Tongue (tissue), 2 donors: ENCODE results near the gene FGF18. TPM values are rescaled to one million over a fixed set of nuclear protein-coding genes. Genes with fewer than 3 reads are reported as not detected.
A peak's percentile ranks its signal among the peaks of the same experiment; 100 is the strongest.

Source experiments
- DNase-seq: peaks from one replicate; pipeline ENCODE4 v3.0.0-alpha.2; 2015
- total RNA-seq: library from RNA; depleted of rRNA; stranded (reverse); fragments of >200 nt; gene quantifications from one replicate; pipeline ENCODE4 v1.2.3, GENCODE V29; 2014

FGF18 gene
- total RNA-seq, 1 donor from 2014 or later = 3.9 TPM

- DNase-seq = no peak
Measured at GRCh38 chr5:171424726-171425125, 5.3 kb downstream of the FGF18 start.

- DNase-seq = no peak
Measured at GRCh38 chr5:171425596-171426244, 6.3 kb downstream of the FGF18 start.

DNA sequence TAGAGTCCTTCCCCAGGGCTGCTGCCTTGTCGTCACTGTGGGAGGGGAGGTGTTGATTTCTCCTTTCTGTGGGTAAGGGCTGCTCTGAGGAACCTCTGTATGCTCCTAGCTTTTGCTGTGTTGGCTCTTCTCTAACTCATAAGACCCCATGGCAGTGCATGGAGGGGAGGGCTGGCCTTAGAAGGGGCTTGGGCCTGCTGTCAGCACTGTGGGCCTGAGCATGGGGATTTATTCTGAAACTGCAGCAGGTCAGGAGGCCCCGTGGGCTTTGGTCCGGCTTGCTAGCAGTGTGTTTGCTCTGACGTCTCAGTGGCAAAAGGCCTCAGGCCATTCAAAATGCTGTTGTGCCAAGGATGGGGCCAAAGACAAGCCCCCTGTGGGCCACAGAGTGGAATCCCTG lies 6.8 kb downstream of the FGF18 start:
- DNase-seq = no peak

GRCh38 chr5:171426680-171427079 lies 7.2 kb downstream of the FGF18 start:
- DNase-seq = no peak

GRCh38 chr5:171427318-171428167 lies 8.1 kb downstream of the FGF18 start:
- no peak for DNase-seq

GRCh38 chr5:171428168-171428696 lies 8.8 kb downstream of the FGF18 start:
- no peak for DNase-seq

DNA sequence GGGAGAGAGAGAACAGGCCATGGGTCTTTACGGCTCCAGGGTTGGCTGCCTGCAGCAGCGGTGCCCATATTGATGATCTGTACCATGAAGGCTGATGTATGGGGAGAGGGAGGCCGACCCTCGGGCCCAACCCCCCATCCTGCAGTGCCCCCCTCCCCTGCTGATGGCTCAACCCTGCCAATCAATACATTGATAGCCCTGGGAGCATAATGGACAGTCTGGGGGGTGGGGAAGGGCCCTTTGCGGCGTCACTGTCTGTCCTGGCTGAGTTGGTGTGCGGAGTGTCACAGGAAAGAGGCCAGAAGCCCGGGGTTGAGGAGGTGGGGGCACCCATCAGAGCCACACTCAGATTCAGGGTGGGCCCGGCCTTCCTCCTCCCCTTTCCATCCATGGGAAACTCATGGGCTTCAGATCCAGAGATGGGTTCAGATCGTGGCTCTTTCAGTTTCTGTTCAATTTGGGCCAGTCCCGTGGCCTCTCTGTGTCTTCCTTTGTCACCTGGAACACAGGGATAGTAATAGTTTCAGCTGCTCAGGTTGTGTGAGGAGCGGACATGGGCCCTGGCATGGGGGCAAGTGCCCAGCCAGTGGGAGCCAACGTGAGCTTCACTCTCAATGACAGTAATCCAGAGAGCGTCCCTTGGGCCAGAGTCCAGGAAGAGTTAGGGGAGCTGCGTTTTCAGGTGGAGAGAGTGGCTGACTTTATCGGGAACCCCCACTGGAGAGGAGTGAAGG lies 9.5 kb downstream of the FGF18 start:
- no peak for DNase-seq

DNA sequence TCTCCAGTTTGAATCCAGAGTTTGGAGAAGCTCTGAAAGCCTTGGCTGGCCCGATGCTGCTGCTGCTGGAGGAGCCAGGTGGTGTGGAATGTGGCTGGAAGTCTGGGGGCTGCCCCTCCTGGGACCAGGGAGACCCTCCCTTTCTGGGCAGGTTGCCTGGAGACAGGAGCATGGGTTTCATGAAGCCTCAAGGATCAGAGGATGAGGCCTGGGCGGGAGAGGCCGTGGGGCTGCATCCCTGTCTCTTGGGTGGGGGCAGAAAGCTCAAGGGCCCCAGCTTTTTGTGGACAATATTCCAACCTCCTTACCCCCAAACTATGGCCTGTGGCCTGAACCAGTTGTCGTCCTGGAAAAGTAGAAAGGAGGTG lies 10.1 kb downstream of the FGF18 start:
- DNase-seq = no peak

GRCh38 chr5:171431251-171431777 lies 11.9 kb downstream of the FGF18 start:
- no peak for DNase-seq

DNA sequence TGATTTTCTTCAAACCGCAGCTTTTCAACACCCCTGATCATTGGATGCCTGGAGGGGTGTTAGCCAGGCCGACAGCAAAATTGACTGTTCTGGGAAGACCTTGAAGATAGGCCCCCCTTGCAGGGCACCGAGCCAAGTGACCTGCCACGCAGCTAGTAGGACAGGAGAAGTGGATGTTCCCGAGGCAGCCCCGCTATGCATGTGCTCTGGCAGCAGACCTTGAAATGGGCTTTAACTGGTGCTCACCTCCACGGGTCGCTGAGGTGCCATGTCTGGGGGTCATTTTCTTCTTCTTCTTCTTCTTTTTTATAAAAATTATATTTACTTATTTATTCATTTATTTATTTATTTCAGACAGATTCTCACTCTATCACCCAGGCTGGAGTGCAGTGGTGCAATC lies 12.6 kb downstream of the FGF18 start:
- no peak for DNase-seq

DNA sequence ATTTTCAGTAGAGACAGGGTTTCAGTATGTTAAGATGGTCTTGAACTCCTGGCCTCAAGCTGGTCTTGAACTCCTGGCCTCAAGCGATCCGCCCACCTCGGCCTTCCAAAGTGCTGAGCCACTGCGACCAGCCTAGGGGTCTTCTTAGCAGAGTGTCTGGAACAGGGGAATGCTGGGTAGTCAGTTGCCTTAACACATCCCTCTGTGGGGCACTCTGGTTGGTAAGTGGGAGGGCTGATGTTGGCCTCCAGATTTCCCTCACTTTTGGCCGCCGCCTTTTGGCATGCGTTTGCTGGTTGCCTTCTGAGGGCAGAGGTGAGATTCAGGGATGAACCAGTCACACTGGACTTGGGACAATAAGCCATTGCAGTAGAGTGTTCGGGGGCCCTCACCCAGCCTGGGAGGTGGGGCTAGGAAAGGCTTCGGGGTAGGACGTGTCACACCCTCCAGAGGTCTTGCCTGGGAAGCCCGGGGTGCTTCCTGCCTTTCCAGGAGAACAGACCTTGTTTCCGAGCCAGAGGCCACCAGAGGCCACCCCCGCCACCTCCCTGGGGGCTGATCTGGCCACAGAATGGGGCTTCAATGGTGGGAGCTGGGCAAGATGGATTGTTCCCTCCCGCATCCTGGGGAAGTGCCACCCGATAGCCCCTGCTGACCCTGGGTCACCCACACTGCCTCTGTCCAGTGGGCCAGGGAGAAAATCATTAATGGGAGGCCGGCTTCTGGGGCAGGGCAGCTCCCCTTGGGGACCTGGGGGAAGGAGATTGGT lies 13.3 kb downstream of the FGF18 start:
- DNase-seq = no peak

GRCh38 chr5:171433352-171433698 lies 13.9 kb downstream of the FGF18 start:
- no peak for DNase-seq

GRCh38 chr5:171433982-171434676 lies 14.7 kb downstream of the FGF18 start:
- DNase-seq = no peak

DNA sequence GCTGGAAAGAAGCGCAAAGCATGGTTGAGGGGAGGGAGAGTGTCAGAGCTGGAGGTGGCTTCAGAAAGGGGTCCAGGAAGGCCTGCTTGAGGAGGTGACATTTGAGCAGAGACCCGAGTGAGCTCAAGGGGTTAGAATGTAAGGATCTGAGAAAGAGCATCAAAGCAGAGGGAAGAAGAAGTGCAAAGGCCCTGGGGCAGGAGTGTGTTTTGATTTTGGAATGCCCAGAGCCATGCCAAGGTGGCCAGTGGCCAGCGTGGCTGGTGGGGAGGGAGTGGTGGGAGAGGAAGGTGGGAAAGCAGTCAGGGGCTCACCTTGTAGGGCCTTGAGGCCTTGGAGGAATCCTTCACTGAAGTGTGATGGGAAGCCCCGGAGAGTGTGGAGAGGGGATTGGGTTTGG lies 15.4 kb downstream of the FGF18 start:
- no peak for DNase-seq

DNA sequence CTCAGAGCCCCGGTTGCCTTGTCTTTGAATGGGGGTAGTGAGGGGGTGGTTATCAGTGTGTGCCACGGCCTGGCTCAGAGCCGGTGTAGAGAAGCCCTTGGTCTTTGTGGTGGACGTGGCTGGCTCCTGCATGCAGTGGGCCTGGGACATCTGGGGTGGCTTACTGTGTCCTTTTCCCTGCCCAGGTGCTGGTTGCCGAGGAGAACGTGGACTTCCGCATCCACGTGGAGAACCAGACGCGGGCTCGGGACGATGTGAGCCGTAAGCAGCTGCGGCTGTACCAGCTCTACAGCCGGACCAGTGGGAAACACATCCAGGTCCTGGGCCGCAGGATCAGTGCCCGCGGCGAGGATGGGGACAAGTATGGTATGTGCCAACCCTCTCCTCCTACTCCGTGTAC lies 16.5 kb downstream of the FGF18 start:
- DNase-seq = no peak

GRCh38 chr5:171436804-171437285 lies 17.4 kb downstream of the FGF18 start:
- no peak for DNase-seq

GRCh38 chr5:171437286-171437821 lies 17.9 kb downstream of the FGF18 start:
- DNase-seq = peak; percentile 50

DNA sequence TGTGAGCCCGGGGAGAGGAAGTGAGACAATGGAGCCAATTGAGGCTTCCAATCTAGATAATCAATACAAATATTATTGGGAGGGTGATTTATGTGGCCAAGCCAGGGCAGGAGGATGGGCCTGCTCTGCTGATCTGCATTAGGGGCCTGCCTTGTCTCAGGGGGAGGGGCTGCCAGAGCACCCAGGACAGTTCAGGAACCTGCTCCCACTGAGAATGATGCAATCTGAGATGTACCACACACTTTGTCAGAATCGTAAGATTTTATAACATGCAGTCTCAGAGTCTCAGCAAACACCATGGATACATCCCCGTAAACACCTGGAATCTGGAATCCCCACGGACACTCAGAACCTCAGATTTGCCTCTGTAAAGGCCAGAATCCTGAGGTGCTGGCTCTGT lies 19.3 kb downstream of the FGF18 start:
- DNase-seq = no peak

GRCh38 chr5:171441246-171441791 lies 21.9 kb downstream of the FGF18 start:
- DNase-seq = no peak

- peak; percentile 63 for DNase-seq
Measured at GRCh38 chr5:171442287-171443042, 23.0 kb downstream of the FGF18 start.
